GM12874 (cell line): ENCODE data around the gene GLI3.

Experiments
- TF ChIP-seq, protein P1 (sequence below): IDR thresholded peaks from 2 replicates; pipeline ENCODE4 v1.5.1; 2011; ENCODE audit warnings: low read depth, mild to moderate bottlenecking, control low read depth, low read length, moderate library complexity; ENCODE audit not compliant: insufficient read depth

The GLI3 gene

GRCh38 chr7:42244828-42245227, 7.8 kb upstream of the GLI3 start:
- TF ChIP-seq, protein P1, sequence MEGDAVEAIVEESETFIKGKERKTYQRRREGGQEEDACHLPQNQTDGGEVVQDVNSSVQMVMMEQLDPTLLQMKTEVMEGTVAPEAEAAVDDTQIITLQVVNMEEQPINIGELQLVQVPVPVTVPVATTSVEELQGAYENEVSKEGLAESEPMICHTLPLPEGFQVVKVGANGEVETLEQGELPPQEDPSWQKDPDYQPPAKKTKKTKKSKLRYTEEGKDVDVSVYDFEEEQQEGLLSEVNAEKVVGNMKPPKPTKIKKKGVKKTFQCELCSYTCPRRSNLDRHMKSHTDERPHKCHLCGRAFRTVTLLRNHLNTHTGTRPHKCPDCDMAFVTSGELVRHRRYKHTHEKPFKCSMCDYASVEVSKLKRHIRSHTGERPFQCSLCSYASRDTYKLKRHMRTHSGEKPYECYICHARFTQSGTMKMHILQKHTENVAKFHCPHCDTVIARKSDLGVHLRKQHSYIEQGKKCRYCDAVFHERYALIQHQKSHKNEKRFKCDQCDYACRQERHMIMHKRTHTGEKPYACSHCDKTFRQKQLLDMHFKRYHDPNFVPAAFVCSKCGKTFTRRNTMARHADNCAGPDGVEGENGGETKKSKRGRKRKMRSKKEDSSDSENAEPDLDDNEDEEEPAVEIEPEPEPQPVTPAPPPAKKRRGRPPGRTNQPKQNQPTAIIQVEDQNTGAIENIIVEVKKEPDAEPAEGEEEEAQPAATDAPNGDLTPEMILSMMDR = no peak

GRCh38 chr7:42242381-42242780, 5.4 kb upstream of the GLI3 start:
- TF ChIP-seq, protein P1 = no peak

- TF ChIP-seq, protein P1 = no peak
These were observed 4.4 kb upstream of the GLI3 start for GRCh38 chr7:42241424-42241823.

DNA sequence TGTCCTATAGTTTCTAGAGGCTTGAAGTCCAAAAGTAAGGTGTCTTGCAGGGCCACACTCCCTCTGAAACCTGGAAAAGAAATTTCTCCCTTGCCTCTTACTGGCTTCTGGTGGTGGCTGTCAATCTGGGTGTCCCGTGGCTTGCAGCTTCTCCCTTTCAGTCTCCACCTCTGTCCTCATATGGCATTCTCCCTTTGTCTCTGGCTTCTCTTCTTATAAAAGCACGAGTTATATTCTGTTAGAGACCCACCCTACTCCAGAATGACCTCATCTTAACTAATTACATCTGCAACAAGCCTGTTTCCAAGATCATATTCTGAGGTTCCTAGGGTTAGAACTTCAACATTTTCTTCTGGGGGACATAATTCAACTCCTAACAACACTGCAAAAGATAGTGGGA, 3.4 kb upstream of the GLI3 start:
- TF ChIP-seq, protein P1 = no peak

- TF ChIP-seq, protein P1 = no peak
These were observed 1.8 kb upstream of the GLI3 start for GRCh38 chr7:42238709-42239366.

DNA sequence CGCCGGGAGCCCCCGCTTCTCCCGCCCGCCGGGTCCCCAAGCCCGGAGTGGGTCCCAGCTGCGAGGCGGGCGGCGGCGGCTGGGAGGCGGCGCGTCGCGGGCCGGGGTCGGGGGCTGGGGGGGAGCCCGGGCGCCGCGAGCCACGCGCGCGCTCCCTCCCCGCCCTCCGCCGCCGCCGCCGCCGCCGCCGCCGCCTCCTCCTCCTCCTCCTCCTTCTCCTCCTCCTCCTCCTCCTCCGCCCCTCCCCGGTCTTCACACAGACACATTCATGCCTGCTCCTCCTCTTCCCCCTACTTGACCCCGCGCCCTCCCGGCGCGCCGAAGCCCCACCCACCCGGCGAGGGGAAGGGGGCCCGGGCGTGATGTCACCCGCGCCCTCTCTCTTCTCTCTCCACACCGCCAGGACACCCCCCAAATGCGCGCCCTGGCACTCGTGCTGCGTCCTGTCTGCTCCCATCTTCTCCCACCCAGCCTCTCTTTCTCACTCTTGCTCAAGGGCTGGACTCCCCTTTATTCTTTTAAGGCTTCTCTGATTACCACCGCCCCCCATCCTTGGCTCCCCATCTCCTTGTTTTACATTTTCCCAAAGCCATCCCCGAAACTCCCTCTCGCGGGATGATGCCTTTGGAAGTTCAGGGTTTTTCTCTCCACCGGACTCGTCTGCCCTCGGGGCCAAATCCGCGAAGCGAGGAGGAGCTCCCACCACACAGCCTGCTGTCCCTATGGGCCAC, 967 bp upstream of the GLI3 start:
- TF ChIP-seq, protein P1 = no peak

GRCh38 chr7:42236266-42236975, 588 bp downstream of the GLI3 start:
- TF ChIP-seq, protein P1 = no peak
